RWPE1 (cell line): ENCODE data around the gene TMEM200C.
"Not testable (repeated sequence)": the region's sequence is repeated elsewhere in the genome, so short reads cannot be mapped to it uniquely, and the experiment has no call there.

Experiments used
- CTCF ChIA-PET: fragments of 350-600 bp; sonication (Branson Sonifier 250); formaldehyde crosslinking; extraction: SDS; loops from one replicate; lab custom pipeline; 2021; lab: Yijun Ruan, JAX
- POLR2A ChIA-PET: fragments of 400-600 bp; formaldehyde crosslinking; extraction: SDS; loops from one replicate; lab custom pipeline; 2020; ENCODE audit warnings: antibody characterized with exemption; ENCODE audit not compliant: low non-redundant PET; lab: Yijun Ruan, JAX
- DNase-seq: peaks from one replicate; pipeline ENCODE4 v3.0.0; 2012; ENCODE audit warnings: low spot score
- H3K27ac ChIP-seq: fragments of 450-650 bp; 2 replicates; pipeline ENCODE4 v1.5.1; 2017
- TF ChIP-seq, protein P1 (sequence below): fragments of 450-650 bp; conservative IDR thresholded peaks from 2 replicates; pipeline ENCODE4 v1.5.1; 2017; ENCODE audit warnings: low read depth, mild to moderate bottlenecking

TMEM200C gene

DNA sequence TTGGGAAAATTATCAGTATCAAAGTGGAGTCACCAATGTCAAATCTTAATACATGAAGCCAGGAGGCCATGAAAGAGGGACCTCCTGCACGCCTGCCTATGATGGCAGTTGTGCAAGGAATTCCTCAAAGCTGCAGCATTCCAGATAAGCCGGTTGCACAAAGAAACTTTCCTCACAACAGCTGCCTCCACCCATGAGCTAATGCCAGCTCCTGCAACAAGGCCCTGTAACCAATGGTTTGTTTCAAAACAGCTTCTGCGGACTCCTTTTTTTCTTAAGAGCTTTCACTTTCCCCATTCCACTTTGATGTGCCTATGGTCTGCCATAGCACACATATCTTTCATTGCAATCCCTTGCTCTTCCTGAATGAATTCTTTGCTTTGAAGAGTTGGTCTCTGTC is 22.4 kb downstream of the TMEM200C start:
- TF ChIP-seq, protein P1, sequence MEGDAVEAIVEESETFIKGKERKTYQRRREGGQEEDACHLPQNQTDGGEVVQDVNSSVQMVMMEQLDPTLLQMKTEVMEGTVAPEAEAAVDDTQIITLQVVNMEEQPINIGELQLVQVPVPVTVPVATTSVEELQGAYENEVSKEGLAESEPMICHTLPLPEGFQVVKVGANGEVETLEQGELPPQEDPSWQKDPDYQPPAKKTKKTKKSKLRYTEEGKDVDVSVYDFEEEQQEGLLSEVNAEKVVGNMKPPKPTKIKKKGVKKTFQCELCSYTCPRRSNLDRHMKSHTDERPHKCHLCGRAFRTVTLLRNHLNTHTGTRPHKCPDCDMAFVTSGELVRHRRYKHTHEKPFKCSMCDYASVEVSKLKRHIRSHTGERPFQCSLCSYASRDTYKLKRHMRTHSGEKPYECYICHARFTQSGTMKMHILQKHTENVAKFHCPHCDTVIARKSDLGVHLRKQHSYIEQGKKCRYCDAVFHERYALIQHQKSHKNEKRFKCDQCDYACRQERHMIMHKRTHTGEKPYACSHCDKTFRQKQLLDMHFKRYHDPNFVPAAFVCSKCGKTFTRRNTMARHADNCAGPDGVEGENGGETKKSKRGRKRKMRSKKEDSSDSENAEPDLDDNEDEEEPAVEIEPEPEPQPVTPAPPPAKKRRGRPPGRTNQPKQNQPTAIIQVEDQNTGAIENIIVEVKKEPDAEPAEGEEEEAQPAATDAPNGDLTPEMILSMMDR, result no peak
- H3K27ac ChIP-seq, result no peak overlapping the region
- CTCF ChIA-PET, result interaction anchor here (0.5 kb wide), 1 partner anchor 1047 kb away, joined by 3 read pairs; no protein-coding TSS in a partner anchor
- POLR2A ChIA-PET, result no interaction called here
- DNase-seq, result no peak

DNA sequence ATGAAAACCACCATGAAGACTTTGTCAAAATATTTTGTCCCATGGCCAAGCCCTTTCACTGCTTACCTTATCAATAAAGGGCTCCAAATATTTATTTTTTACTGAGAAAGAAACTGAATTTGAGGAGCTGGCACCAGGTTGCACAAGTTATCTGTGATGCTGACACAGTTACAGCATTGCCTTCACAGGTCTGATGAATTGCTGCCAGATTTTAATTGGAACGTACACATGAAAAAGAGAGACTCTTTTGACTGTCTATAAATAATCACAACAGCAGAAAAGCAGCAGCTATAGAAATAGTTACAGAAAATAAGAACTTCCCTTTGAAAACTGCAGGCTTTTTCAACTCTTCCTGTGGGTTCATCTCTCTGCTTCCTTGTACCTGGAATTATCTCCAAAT is 23.9 kb downstream of the TMEM200C start:
- TF ChIP-seq, protein P1, result no peak
- CTCF ChIA-PET, result no interaction called here
- POLR2A ChIA-PET, result no interaction called here
- DNase-seq, result no peak
- H3K27ac ChIP-seq, result no peak overlapping the region

DNA sequence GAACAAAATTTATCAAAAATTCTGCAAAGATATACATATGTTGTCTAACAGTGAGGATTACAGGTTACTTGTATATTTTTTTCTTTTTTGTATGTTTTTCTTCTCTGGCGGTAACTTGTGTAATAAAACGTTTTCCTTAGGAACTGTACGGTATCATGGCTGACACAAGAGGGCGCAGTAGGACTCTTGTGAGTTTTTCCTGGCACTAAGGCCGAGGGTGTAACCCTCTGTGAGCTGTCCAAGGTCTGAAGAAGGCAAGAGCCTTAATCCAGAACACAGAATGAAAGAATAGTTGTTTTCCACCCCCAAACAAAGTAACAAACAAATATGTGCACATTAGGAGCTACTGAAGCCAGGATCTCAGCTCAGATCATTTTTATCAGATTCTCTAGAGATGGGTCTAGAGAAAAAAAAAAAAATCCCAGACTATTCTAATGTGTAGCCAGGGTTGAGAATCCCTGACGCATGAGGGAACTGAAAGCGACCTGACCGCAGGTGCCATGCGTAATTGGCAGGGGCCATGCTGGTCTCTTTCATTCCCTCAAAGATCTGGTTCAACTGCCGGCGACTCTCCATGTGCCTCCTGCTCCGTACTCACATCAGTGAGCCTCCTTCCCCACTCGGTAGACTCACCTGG is 27.0 kb downstream of the TMEM200C start:
- TF ChIP-seq, protein P1, result peak; percentile 72
- no peak overlapping the region for H3K27ac ChIP-seq
- ChIA-PET CTCF (interaction anchor here (0.5 to 0.7 kb wide), 5 partner anchors 11 to 1305 kb away, joined by 3 to 6 read pairs (median 3); no protein-coding TSS in a partner anchor), POLR2A (no interaction called here)
- peak; percentile 30 for DNase-seq

DNA sequence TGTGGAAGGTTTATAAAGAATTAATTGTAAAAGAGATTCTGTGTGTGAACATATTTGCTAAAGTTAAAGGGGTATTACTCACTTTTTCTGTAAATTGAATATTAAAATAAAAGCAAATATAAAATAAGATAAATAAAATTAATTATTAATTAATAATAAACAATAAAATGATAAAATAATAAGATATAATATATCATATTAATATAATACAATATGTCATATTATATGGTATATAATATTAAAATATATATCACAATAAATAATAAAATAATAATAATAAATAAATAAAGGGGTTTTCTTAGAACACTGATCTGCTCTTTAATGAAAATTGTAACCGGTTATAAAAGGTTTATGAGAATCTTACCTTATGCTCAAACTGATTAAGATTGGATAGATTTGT is 29.8 kb downstream of the TMEM200C start:
- TF ChIP-seq, protein P1, result no peak
- no peak overlapping the region for H3K27ac ChIP-seq
- DNase-seq, result no peak
- ChIA-PET POLR2A (no interaction called here), CTCF (no interaction called here)

DNA sequence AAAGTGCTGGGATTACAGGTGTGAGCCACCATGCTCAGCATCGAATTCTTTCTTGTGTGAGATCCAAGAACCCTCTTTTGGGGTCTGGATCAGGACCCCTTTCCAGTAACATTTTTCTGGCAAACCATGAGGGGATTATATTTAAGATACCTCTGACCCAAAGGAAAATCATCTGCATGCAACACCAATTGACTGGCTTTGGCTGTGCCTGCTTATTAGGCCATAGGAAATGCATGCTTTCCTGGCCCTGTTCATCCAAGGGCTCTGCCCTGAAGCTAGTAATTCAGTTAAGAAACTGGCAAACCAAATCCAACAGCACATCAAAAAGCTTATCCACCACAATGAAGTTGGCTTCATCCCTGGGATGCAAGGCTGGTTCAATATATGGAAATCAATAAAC is 33.2 kb downstream of the TMEM200C start:
- CTCF ChIA-PET, POLR2A ChIA-PET, H3K27ac ChIP-seq: not testable (repeated sequence)

DNA sequence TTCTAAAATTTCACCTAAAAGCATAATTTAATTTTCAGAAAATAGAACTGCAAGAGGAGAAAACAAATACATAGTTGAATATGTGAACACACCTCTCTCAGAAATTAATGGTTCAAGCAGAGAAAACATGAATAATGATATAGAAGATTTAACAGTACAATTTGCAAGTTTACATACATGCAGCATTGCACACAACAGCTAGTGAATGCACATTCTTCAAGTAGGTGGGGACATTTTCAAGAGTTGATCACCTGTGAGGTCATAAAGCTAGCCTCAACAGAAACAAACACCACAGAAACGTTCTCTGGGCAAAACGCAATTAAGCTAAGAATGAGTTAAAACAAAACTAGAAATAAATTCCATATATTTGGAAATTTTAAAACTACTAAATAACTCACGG is 38.1 kb downstream of the TMEM200C start:
- DNase-seq, result no peak
- no peak overlapping the region for H3K27ac ChIP-seq
- POLR2A ChIA-PET, result no interaction called here
- TF ChIP-seq, protein P1, result no peak
- CTCF ChIA-PET, result interaction anchor here (0.5 kb wide), 1 partner anchor 1413 kb away, joined by 3 read pairs; no protein-coding TSS in a partner anchor

More for the DNA sequence above, 33.2 kb downstream of the TMEM200C start:
- not testable (repeated sequence) for DNase-seq

DNA sequence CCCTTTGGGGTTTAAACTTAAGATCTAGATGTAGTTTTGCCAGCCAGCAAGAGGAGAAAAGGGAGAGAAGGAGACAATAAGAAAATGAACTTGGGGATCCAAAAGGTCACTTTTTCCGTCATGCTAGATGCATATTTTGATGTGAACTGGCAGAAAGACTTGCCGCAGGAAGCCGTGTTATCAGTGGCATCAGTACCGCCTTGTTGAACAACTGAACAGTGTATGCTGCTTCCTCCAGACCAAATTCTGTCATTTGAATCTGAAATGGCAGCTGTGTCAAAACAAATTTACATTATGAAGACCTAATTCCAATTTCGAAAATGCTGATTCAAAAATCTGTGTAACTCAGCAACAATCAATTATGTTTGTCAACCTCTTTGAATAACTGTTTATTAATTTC is 42.1 kb downstream of the TMEM200C start:
- ChIA-PET CTCF (no interaction called here), POLR2A (no interaction called here)
- no peak overlapping the region for H3K27ac ChIP-seq
- TF ChIP-seq, protein P1, result no peak
- DNase-seq, result no peak
